PFSK-1 (cell line): ENCODE data around the gene WNK1.

Experiments
- FOXP2 ChIP-seq: optimal IDR thresholded peaks from 2 replicates; pipeline ENCODE3; 2011; ENCODE audit warnings: borderline replicate concordance, control low read depth, inconsistent platforms; ENCODE audit not compliant: insufficient read depth; ENCODE audit errors: extremely low read length, extremely low read depth
- POLR2AphosphoS5 ChIP-seq: IDR thresholded peaks from 2 replicates; pipeline ENCODE4 v1.6.1; 2012; ENCODE audit warnings: low read depth, mild to moderate bottlenecking, control low read depth, low read length, moderate library complexity
- REST ChIP-seq, 2 experiments: IDR thresholded peaks; 2 replicates each; pipeline versions ENCODE4 v1.6.1 to v1.8.0; 2011 to 2012; ENCODE audit warnings: low read depth in 2 of 2, low read length in 2 of 2, control low read depth in 1 of 2, inconsistent platforms in 1 of 2, mild to moderate bottlenecking in 1 of 2, moderate library complexity in 1 of 2; ENCODE audit not compliant: insufficient read depth in 1 of 2
- SIN3A ChIP-seq: IDR thresholded peaks from 2 replicates; pipeline ENCODE4 v1.6.1; 2012; ENCODE audit warnings: mild to moderate bottlenecking, low read length, moderate library complexity, borderline replicate concordance; ENCODE audit not compliant: insufficient read depth
- TAF1 ChIP-seq: IDR thresholded peaks from 2 replicates; pipeline ENCODE4 v1.6.1; 2012; ENCODE audit warnings: low read length, control low read depth, borderline replicate concordance; ENCODE audit not compliant: insufficient read depth

GRCh38 chr12:902581-902980 lies 150.2 kb downstream of the WNK1 start:
- TF ChIP-seq TAF1, result no peak
- no peak for TF ChIP-seq REST (IDR thresholded peaks at IDR 0.05; ENCODE audit: insufficient read depth in 1 of 2, low read depth in 2 of 2, low read length in 2 of 2)
- no peak for TF ChIP-seq POLR2AphosphoS5
- TF ChIP-seq SIN3A, result no peak
- TF ChIP-seq FOXP2, result no peak
